CD4-positive, alpha-beta T cell (primary cell): ENCODE measurements around the gene GRM8. TPM values are rescaled to one million over a fixed set of nuclear protein-coding genes. Genes with fewer than 3 reads are reported as not detected.

Source experiments
- ATAC-seq: fragments of 200-7000 bp; cut with Tn5 transposase; one replicate; pipeline ENCODE4 v1.10.0; 2022; ENCODE audit warnings: mild to moderate bottlenecking; ENCODE audit not compliant: poor library complexity
- CTCF ChIA-PET: fragments of 350-600 bp; sonication (Branson Sonifier 250); formaldehyde crosslinking; loops from one replicate; lab custom pipeline; 2021; ENCODE audit warnings: antibody characterized with exemption, inconsistent platforms; lab: Charles Lee
- POLR2A ChIA-PET: fragments of 350-600 bp; sonication (Branson Sonifier 250); formaldehyde crosslinking; loops from one replicate; lab custom pipeline; 2021; ENCODE audit warnings: antibody characterized with exemption, inconsistent platforms; lab: Charles Lee
- DNase-seq, 14 experiments: peaks; one replicate each; pipeline ENCODE4 v3.0.0-alpha.2; 2013 to 2020; ENCODE audit warnings: mixed read lengths in 2 of 14
- H3K27ac ChIP-seq, 2 donors: one replicate each; pipeline versions ENCODE4 v1.5.1 to v1.7.0; 2013; ENCODE audit warnings: low read length in 2 of 2, low read depth in 1 of 2, mild to moderate bottlenecking in 1 of 2
- H3K27me3 ChIP-seq, 2 experiments: 1 replicate in 1 of 2; 2 replicates in 1 of 2; pipeline versions ENCODE4 v1.6.1 to v1.7.0; 2013; ENCODE audit warnings: low read length in 2 of 2, control low read depth in 1 of 2, mild to moderate bottlenecking in 1 of 2, moderate library complexity in 1 of 2; ENCODE audit not compliant: insufficient read depth in 2 of 2, control insufficient read depth in 1 of 2
- H3K36me3 ChIP-seq: one replicate; pipeline ENCODE4 v1.6.1; 2013; ENCODE audit warnings: low read length, control low read depth; ENCODE audit not compliant: insufficient read depth
- H3K4me1 ChIP-seq: one replicate; pipeline ENCODE4 v1.6.1; 2013; ENCODE audit warnings: low read length, control low read depth; ENCODE audit not compliant: insufficient read depth
- H3K4me3 ChIP-seq: one replicate; pipeline ENCODE4 v1.5.1; 2013; ENCODE audit warnings: mild to moderate bottlenecking, low read length, moderate library complexity
- H3K9me3 ChIP-seq, 2 experiments: 1 replicate in 1 of 2; 2 replicates in 1 of 2; pipeline versions ENCODE4 v1.6.1 to v1.7.0; 2013; ENCODE audit warnings: low read length in 2 of 2, mild to moderate bottlenecking in 2 of 2, control low read depth in 1 of 2, moderate library complexity in 1 of 2; ENCODE audit not compliant: control insufficient read depth in 1 of 2, insufficient read depth in 1 of 2
- H3K27ac Mint-ChIP-seq: one replicate; pipeline ENCODE4 v1.8.0; 2020; ENCODE audit warnings: mixed read lengths
- H3K27me3 Mint-ChIP-seq: one replicate; pipeline ENCODE4 v1.8.0; 2021; ENCODE audit warnings: mixed read lengths
- H3K36me3 Mint-ChIP-seq: one replicate; pipeline ENCODE4 v1.8.0; 2021; ENCODE audit warnings: low read depth, mixed read lengths
- H3K4me1 Mint-ChIP-seq: one replicate; pipeline ENCODE4 v1.8.0; 2021; ENCODE audit warnings: low read depth, mixed read lengths
- H3K4me3 Mint-ChIP-seq: one replicate; pipeline ENCODE4 v1.8.0; 2020; ENCODE audit warnings: mild to moderate bottlenecking, mixed read lengths
- H3K9me3 Mint-ChIP-seq: one replicate; pipeline ENCODE4 v1.8.0; 2020; ENCODE audit warnings: mixed read lengths
- intact Hi-C, 2 experiments: fragments of 100-400 bp; cut with DNase I in 1 of 2; cut with micrococcal nuclease in 1 of 2; formaldehyde crosslinking; loops; one replicate each; pipeline versions ENCODE4 v1.15.1 to v1.9.0; 2023 to 2025; cut with DNase I, micrococcal nuclease
- total RNA-seq, 174 experiments: library from RNA in 2 of 174; stranded (reverse) in 2 of 174; gene quantifications; one replicate each; pipeline ENCODE4 v1.2.3 and lab custom pipeline; 2021 to 2026
- TF ChIP-seq, protein P1 (sequence below): fragments of 200-600 bp; IDR thresholded peaks from one replicate; pipeline ENCODE4 v1.8.0; 2022; ENCODE audit warnings: antibody characterized with exemption, mild to moderate bottlenecking

The GRM8 gene
- total RNA-seq, 2 experiments from 2014 or later, result not detected

- no peaks in the 10 kb centered on the region for H3K9me3 Mint-ChIP-seq
- TF ChIP-seq, protein P1, sequence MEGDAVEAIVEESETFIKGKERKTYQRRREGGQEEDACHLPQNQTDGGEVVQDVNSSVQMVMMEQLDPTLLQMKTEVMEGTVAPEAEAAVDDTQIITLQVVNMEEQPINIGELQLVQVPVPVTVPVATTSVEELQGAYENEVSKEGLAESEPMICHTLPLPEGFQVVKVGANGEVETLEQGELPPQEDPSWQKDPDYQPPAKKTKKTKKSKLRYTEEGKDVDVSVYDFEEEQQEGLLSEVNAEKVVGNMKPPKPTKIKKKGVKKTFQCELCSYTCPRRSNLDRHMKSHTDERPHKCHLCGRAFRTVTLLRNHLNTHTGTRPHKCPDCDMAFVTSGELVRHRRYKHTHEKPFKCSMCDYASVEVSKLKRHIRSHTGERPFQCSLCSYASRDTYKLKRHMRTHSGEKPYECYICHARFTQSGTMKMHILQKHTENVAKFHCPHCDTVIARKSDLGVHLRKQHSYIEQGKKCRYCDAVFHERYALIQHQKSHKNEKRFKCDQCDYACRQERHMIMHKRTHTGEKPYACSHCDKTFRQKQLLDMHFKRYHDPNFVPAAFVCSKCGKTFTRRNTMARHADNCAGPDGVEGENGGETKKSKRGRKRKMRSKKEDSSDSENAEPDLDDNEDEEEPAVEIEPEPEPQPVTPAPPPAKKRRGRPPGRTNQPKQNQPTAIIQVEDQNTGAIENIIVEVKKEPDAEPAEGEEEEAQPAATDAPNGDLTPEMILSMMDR, result no peak
- intact Hi-C loops, result no loop called here
- H3K4me3 Mint-ChIP-seq, result no peak overlapping the region
- CTCF ChIA-PET, result no interaction called here
- no peak overlapping the region for H3K27ac Mint-ChIP-seq
- H3K27me3 Mint-ChIP-seq, result peaks cover 34% of the 10 kb centered on the region
- Histone ChIP-seq H3K4me1 (no peaks in the 10 kb centered on the region), H3K4me3 (no peak overlapping the region), H3K27ac (no peak overlapping the region), H3K27me3 (no peaks in the 10 kb centered on the region), H3K9me3 (no peaks in the 10 kb centered on the region), H3K36me3 (no peaks in the 10 kb centered on the region)
- ATAC-seq (no peak), DNase-seq (no peak)
- H3K4me1 Mint-ChIP-seq, result no peaks in the 10 kb centered on the region
- H3K36me3 Mint-ChIP-seq, result no peaks in the 10 kb centered on the region
- POLR2A ChIA-PET, result no interaction called here
Measured at GRCh38 chr7:127039541-127039940, 213.2 kb downstream of the GRM8 start.

- H3K4me3 ChIP-seq, result no peak overlapping the region
- ATAC-seq, result no peak
- H3K27me3 Mint-ChIP-seq, result peaks cover 45% of the 10 kb centered on the region
Measured at GRCh38 chr7:127035203-127035849, 217.4 kb downstream of the GRM8 start.

GRCh38 chr7:127034186-127034806 is 218.4 kb downstream of the GRM8 start:
- no peaks in the 10 kb centered on the region for H3K36me3 Mint-ChIP-seq
- no peak overlapping the region for H3K27ac Mint-ChIP-seq
- CTCF ChIA-PET, result no interaction called here

More at GRCh38 chr7:127035203-127035849, 217.4 kb downstream of the GRM8 start:
- Histone ChIP-seq H3K27ac (no peak overlapping the region), H3K4me1 (no peaks in the 10 kb centered on the region), H3K27me3 (no peaks in the 10 kb centered on the region), H3K36me3 (no peaks in the 10 kb centered on the region), H3K9me3 (no peaks in the 10 kb centered on the region)
- Mint-ChIP-seq H3K4me3 (no peak overlapping the region), H3K4me1 (no peaks in the 10 kb centered on the region), H3K36me3 (no peaks in the 10 kb centered on the region), H3K27ac (no peak overlapping the region), H3K9me3 (no peaks in the 10 kb centered on the region)
- TF ChIP-seq, protein P1, result no peak
- intact Hi-C loops, result no loop called here
- DNase-seq, result no peak
- CTCF ChIA-PET, result no interaction called here
- POLR2A ChIA-PET, result no interaction called here

More at GRCh38 chr7:127034186-127034806, 218.4 kb downstream of the GRM8 start:
- Histone ChIP-seq H3K27me3 (peaks cover 0 to 2% of the 10 kb centered on the region in 2 experiments), H3K4me1 (no peaks in the 10 kb centered on the region), H3K27ac (no peak overlapping the region), H3K9me3 (no peaks in the 10 kb centered on the region), H3K4me3 (no peak overlapping the region), H3K36me3 (no peaks in the 10 kb centered on the region)
- POLR2A ChIA-PET, result no interaction called here
- intact Hi-C loops, result no loop called here
- TF ChIP-seq, protein P1, result no peak
- Mint-ChIP-seq H3K9me3 (no peaks in the 10 kb centered on the region), H3K4me1 (no peaks in the 10 kb centered on the region), H3K4me3 (no peak overlapping the region), H3K27me3 (peaks cover 51% of the 10 kb centered on the region)
- ATAC-seq, result no peak
- DNase-seq, result no peak
